H9 (cell line): ENCODE measurements around the gene COQ10B. TPM values are rescaled to one million over a fixed set of nuclear protein-coding genes. Genes with fewer than 3 reads are reported as not detected.

Experiments used
- DNase-seq: peaks from one replicate; pipeline ENCODE4 v3.0.0-alpha.2; 2017
- H2AFZ ChIP-seq: one replicate; pipeline ENCODE4 v1.6.1; 2013; ENCODE audit warnings: mild to moderate bottlenecking, low read length, control low read depth, moderate library complexity
- H2AK5ac ChIP-seq: 2 replicates; pipeline ENCODE4 v1.6.1; 2013; ENCODE audit warnings: low read length, control low read depth, mixed read lengths; ENCODE audit not compliant: insufficient read length
- H2BK120ac ChIP-seq: one replicate; pipeline ENCODE4 v1.6.1; 2013; ENCODE audit warnings: low read depth, mild to moderate bottlenecking, low read length, control low read depth, inconsistent platforms; ENCODE audit not compliant: poor library complexity, severe bottlenecking
- H2BK12ac ChIP-seq: 2 replicates; pipeline ENCODE4 v1.6.1; 2013; ENCODE audit warnings: low read length, control low read depth, mixed read lengths, low read depth; ENCODE audit not compliant: insufficient read length
- H2BK15ac ChIP-seq: 2 replicates; pipeline ENCODE4 v1.6.1; 2013; ENCODE audit warnings: low read depth, low read length, control low read depth
- H2BK20ac ChIP-seq: one replicate; pipeline ENCODE4 v1.6.1; 2013; ENCODE audit warnings: low read depth, mild to moderate bottlenecking, low read length, control low read depth, inconsistent platforms; ENCODE audit not compliant: poor library complexity, severe bottlenecking
- H2BK5ac ChIP-seq: 2 replicates; pipeline ENCODE4 v1.6.1; 2013; ENCODE audit warnings: low read length, control low read depth, mixed read lengths; ENCODE audit not compliant: insufficient read length
- H3K14ac ChIP-seq: 2 replicates; pipeline ENCODE4 v1.6.1; 2013; ENCODE audit warnings: low read length, control low read depth; ENCODE audit not compliant: insufficient read depth
- H3K18ac ChIP-seq: 2 replicates; pipeline ENCODE4 v1.6.1; 2013; ENCODE audit warnings: low read depth, mild to moderate bottlenecking, mixed read lengths, low read length, control low read depth; ENCODE audit not compliant: insufficient read length
- H3K23ac ChIP-seq: 2 replicates; pipeline ENCODE4 v1.6.1; 2013; ENCODE audit warnings: low read length, control low read depth, mixed read lengths, low read depth; ENCODE audit not compliant: insufficient read length
- H3K23me2 ChIP-seq: 2 replicates; pipeline ENCODE4 v1.6.1; 2013; ENCODE audit warnings: low read depth, mild to moderate bottlenecking, mixed read lengths, low read length, control low read depth; ENCODE audit not compliant: insufficient read length, poor library complexity, severe bottlenecking
- H3K27ac ChIP-seq: 2 replicates; pipeline ENCODE4 v1.5.1; 2013; ENCODE audit warnings: low read length, control low read depth, mixed read lengths, low read depth; ENCODE audit not compliant: insufficient read length
- H3K27me3 ChIP-seq: 2 replicates; pipeline ENCODE4 v1.6.1; 2013; ENCODE audit warnings: low read length, control low read depth, inconsistent platforms; ENCODE audit not compliant: insufficient read depth
- H3K4ac ChIP-seq: 2 replicates; pipeline ENCODE4 v1.6.1; 2013; ENCODE audit warnings: low read depth, mild to moderate bottlenecking, control low read depth, inconsistent platforms, low read length, moderate library complexity
- H3K4me1 ChIP-seq: 2 replicates; pipeline ENCODE4 v1.6.1; 2013; ENCODE audit warnings: low read length, control low read depth, inconsistent platforms; ENCODE audit not compliant: insufficient read depth
- H3K4me2 ChIP-seq: 2 replicates; pipeline ENCODE4 v1.6.1; 2013; ENCODE audit warnings: low read length, control low read depth, mixed read lengths; ENCODE audit not compliant: insufficient read length, insufficient read depth
- H3K56ac ChIP-seq: 2 replicates; pipeline ENCODE4 v1.6.1; 2013; ENCODE audit warnings: low read depth, mild to moderate bottlenecking, mixed read lengths, low read length, control low read depth; ENCODE audit not compliant: insufficient read length
- H3K79me1 ChIP-seq: 2 replicates; pipeline ENCODE4 v1.6.1; 2013; ENCODE audit warnings: low read depth, mild to moderate bottlenecking, moderate library complexity, low read length, control low read depth, inconsistent platforms; ENCODE audit not compliant: insufficient read depth, poor library complexity, severe bottlenecking
- H3K79me2 ChIP-seq: 2 replicates; pipeline ENCODE4 v1.6.1; 2013; ENCODE audit warnings: low read length, control low read depth, inconsistent platforms; ENCODE audit not compliant: insufficient read depth
- H3K9ac ChIP-seq: 2 replicates; pipeline ENCODE4 v1.6.1; 2013; ENCODE audit warnings: low read length, control low read depth, mixed read lengths; ENCODE audit not compliant: insufficient read length; ENCODE audit errors: extremely low read depth
- H3K9me3 ChIP-seq: one replicate; pipeline ENCODE4 v1.6.1; 2013; ENCODE audit warnings: low read depth, low read length, inconsistent platforms; ENCODE audit not compliant: control insufficient read depth
- H3T11ph ChIP-seq: one replicate; pipeline ENCODE4 v1.6.1; 2013; ENCODE audit warnings: mild to moderate bottlenecking, low read length, control low read depth, inconsistent platforms
- H4K20me1 ChIP-seq: one replicate; pipeline ENCODE4 v1.6.1; 2013; ENCODE audit not compliant: control insufficient read depth, insufficient read length, insufficient read depth
- H4K5ac ChIP-seq: 2 replicates; pipeline ENCODE4 v1.6.1; 2013; ENCODE audit warnings: low read depth, mild to moderate bottlenecking, mixed read lengths, low read length, control low read depth; ENCODE audit not compliant: insufficient read length
- H4K8ac ChIP-seq: replicated peaks from 2 replicates; pipeline ENCODE4 v1.6.1; 2013; ENCODE audit warnings: low read length, control low read depth, mixed read lengths, low read depth; ENCODE audit not compliant: insufficient read length
- H4K91ac ChIP-seq: 2 replicates; pipeline ENCODE4 v1.6.1; 2013; ENCODE audit warnings: low read depth, mild to moderate bottlenecking, moderate library complexity, mixed read lengths, low read length, control low read depth; ENCODE audit not compliant: insufficient read length
- H3K27ac Mint-ChIP-seq, 3 experiments: 2 replicates in 2 of 3; 3 replicates in 1 of 3; pipeline ENCODE4 v1.8.0; 2020 to 2021; ENCODE audit warnings: mixed read lengths in 3 of 3, mild to moderate bottlenecking in 1 of 3, moderate library complexity in 1 of 3
- H3K27me3 Mint-ChIP-seq: 2 replicates; pipeline ENCODE4 v1.8.0; 2021; ENCODE audit warnings: low read depth, mild to moderate bottlenecking, moderate library complexity, mixed read lengths
- H3K36me3 Mint-ChIP-seq, 3 experiments: 2 replicates in 2 of 3; 3 replicates in 1 of 3; pipeline ENCODE4 v1.8.0; 2020 to 2021; ENCODE audit warnings: low read depth in 3 of 3, mixed read lengths in 3 of 3; ENCODE audit not compliant: insufficient read depth in 1 of 3
- H3K4me1 Mint-ChIP-seq, 2 experiments: 2 replicates each; pipeline ENCODE4 v1.8.0; 2020; ENCODE audit warnings: mixed read lengths in 2 of 2
- H3K4me3 Mint-ChIP-seq, 2 experiments: 2 replicates in 1 of 2; 3 replicates in 1 of 2; pipeline ENCODE4 v1.8.0; 2020 to 2021; ENCODE audit warnings: mild to moderate bottlenecking in 2 of 2, mixed read lengths in 2 of 2, moderate library complexity in 1 of 2
- H3K9me3 Mint-ChIP-seq, 2 experiments: 2 replicates in 1 of 2; 3 replicates in 1 of 2; pipeline ENCODE4 v1.8.0; 2020; ENCODE audit warnings: mild to moderate bottlenecking in 2 of 2, mixed read lengths in 2 of 2, moderate library complexity in 1 of 2
- WGBS: extraction: QIAGEN DNeasy Blood & Tissue Kit; methylation state at CpG from one replicate; pipeline ENCODE4 v1.1.7; 2013; ENCODE audit warnings: missing lambda C conversion rate, low lambda C conversion rate, mixed read lengths; ENCODE audit not compliant: insufficient read length; ENCODE audit errors: extremely low coverage; 5-methylcytosine and 5-hydroxymethylcytosine counted together
- total RNA-seq: library from RNA; stranded (reverse); gene quantifications from 2 replicates; pipeline ENCODE4 v1.2.1, GENCODE V29; 2021
- TF ChIP-seq, protein P1 (sequence below): fragments of 200-600 bp; sonication (generic); conservative IDR thresholded peaks from 3 replicates; pipeline ENCODE4 v1.8.0; 2021; ENCODE audit warnings: antibody characterized with exemption, mild to moderate bottlenecking

COQ10B gene
- total RNA-seq, 1 experiment from 2014 or later: 16.2 TPM

- no peak overlapping the region for H2AK5ac ChIP-seq
- no CpG with 5 or more reads among the region's 30 CpGs for WGBS
- H2BK15ac ChIP-seq: no peak overlapping the region
- peaks cover 48% of the 10 kb centered on the region; the same call in 1 of the 2 replicates for H3K79me2 ChIP-seq
- H2BK20ac ChIP-seq: no peak overlapping the region
- DNase-seq: no peak
- peaks cover 6% of the 10 kb centered on the region for H3K23me2 ChIP-seq
- H4K20me1 ChIP-seq: no peaks in the 10 kb centered on the region
- no peak overlapping the region for H4K5ac ChIP-seq
- H2BK5ac ChIP-seq: no peak overlapping the region
- Mint-ChIP-seq H3K4me1 (peaks cover 35 to 38% of the 10 kb centered on the region in 2 experiments), H3K9me3 (no peaks in the 10 kb centered on the region; a peak in 1 of 5 replicates), H3K36me3 (peaks cover 66 to 86% (median 80%) of the 10 kb centered on the region in 3 experiments), H3K27ac (peak overlapping the region; percentile 98 to 99 (median 99)), H3K27me3 (no peaks in the 10 kb centered on the region), H3K4me3 (peak overlapping the region; percentile 98 to 99)
- H2AFZ ChIP-seq: no peak overlapping the region
- H3K9me3 ChIP-seq: no peaks in the 10 kb centered on the region
- H3K4ac ChIP-seq: no peak overlapping the region
- no peaks in the 10 kb centered on the region for H3K27me3 ChIP-seq
- no peak overlapping the region for H2BK12ac ChIP-seq
- TF ChIP-seq, protein P1, sequence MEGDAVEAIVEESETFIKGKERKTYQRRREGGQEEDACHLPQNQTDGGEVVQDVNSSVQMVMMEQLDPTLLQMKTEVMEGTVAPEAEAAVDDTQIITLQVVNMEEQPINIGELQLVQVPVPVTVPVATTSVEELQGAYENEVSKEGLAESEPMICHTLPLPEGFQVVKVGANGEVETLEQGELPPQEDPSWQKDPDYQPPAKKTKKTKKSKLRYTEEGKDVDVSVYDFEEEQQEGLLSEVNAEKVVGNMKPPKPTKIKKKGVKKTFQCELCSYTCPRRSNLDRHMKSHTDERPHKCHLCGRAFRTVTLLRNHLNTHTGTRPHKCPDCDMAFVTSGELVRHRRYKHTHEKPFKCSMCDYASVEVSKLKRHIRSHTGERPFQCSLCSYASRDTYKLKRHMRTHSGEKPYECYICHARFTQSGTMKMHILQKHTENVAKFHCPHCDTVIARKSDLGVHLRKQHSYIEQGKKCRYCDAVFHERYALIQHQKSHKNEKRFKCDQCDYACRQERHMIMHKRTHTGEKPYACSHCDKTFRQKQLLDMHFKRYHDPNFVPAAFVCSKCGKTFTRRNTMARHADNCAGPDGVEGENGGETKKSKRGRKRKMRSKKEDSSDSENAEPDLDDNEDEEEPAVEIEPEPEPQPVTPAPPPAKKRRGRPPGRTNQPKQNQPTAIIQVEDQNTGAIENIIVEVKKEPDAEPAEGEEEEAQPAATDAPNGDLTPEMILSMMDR: no peak
- peak overlapping the region; percentile 27 for H3K27ac ChIP-seq
- no peak overlapping the region for H3T11ph ChIP-seq
- H2BK120ac ChIP-seq: no peak overlapping the region
- H4K91ac ChIP-seq: no peak overlapping the region
- no peak overlapping the region for H3K23ac ChIP-seq
- H3K14ac ChIP-seq: peak overlapping the region; percentile 59
- peak overlapping the region; percentile 71 for H3K18ac ChIP-seq
- no peak overlapping the region for H3K56ac ChIP-seq
- peak overlapping the region; percentile 98 for H3K9ac ChIP-seq
- peak overlapping the region; percentile 84 for H3K4me2 ChIP-seq
- H3K79me1 ChIP-seq: no peaks in the 10 kb centered on the region
- H3K4me1 ChIP-seq: no peaks in the 10 kb centered on the region; the same call in 1 of the 2 replicates
- no peak overlapping the region for H4K8ac ChIP-seq
These were observed 47.3 kb downstream of the COQ10B start for GRCh38 chr2:197500503-197501131.
